GM12878 (cell line): ENCODE measurements around the gene FAM120A.

Experiments used
- ESRRA ChIP-seq: IDR thresholded peaks from 2 replicates; pipeline ENCODE4 v1.6.1; 2012; ENCODE audit warnings: mild to moderate bottlenecking, low read length, improper control_type of control experiment
- NRF1 ChIP-seq: conservative IDR thresholded peaks from 2 replicates; pipeline ENCODE4 v1.6.1; 2011; ENCODE audit warnings: mild to moderate bottlenecking, low read depth, low read length, improper control_type of control experiment
- POLR2A ChIP-seq: IDR thresholded peaks from 2 replicates; pipeline ENCODE4 v1.6.1; 2011; ENCODE audit warnings: low read depth, mild to moderate bottlenecking, low read length
- TF ChIP-seq, protein P1 (sequence below): fragments of 450-650 bp; IDR thresholded peaks from 2 replicates; pipeline ENCODE4 v1.6.1; 2017; ENCODE audit warnings: low read depth, mild to moderate bottlenecking, moderate library complexity

DNA sequence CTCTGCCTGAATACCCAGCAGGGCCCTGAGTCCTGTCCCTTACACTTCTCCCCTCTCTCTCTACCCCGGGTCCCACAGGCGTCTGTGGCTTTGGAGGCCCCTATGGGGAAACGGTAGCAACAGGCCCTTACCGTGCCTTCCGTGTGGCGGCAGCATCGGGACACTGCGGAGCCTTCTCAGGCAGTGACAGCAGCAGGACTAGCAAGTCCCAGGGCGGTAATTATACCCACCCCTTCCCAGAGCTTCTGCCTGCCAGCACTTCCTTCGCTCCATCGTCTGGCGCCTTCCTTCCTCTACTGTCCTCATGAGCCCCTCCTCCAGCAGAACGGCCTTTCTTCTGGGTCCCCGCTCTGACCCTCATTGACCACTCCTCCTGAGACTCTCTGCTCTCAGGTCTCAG, 107.0 kb downstream of the FAM120A start:
- TF ChIP-seq POLR2A (no peak), ESRRA (no peak), NRF1 (no peak)
- TF ChIP-seq, protein P1, sequence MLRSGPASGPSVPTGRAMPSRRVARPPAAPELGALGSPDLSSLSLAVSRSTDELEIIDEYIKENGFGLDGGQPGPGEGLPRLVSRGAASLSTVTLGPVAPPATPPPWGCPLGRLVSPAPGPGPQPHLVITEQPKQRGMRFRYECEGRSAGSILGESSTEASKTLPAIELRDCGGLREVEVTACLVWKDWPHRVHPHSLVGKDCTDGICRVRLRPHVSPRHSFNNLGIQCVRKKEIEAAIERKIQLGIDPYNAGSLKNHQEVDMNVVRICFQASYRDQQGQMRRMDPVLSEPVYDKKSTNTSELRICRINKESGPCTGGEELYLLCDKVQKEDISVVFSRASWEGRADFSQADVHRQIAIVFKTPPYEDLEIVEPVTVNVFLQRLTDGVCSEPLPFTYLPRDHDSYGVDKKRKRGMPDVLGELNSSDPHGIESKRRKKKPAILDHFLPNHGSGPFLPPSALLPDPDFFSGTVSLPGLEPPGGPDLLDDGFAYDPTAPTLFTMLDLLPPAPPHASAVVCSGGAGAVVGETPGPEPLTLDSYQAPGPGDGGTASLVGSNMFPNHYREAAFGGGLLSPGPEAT, result no peak
